Measurements from ENCODE around the gene LY86. TPM values are rescaled to one million over a fixed set of nuclear protein-coding genes. Genes with fewer than 3 reads are reported as not detected.
A peak's percentile ranks its signal among the peaks of the same experiment; 100 is the strongest.

The LY86 gene
- total RNA-seq, 1 experiment from 2014 or later = not detected

GRCh38 chr6:6545616-6546317, 42.8 kb upstream of the LY86 start:
- DNase-seq = no peak
- H4K8ac ChIP-seq (replicated peaks; ENCODE audit: insufficient read length, low read depth, low read length) = no peak overlapping the region
- H2AK5ac ChIP-seq (ENCODE audit: insufficient read length, low read length) = no peak overlapping the region
- H3K4me2 ChIP-seq (ENCODE audit: insufficient read depth, insufficient read length, low read length) = peak overlapping the region; percentile 58
- H3K56ac ChIP-seq (ENCODE audit: insufficient read length, low read depth, low read length) = no peak overlapping the region
- H3K9me3 Mint-ChIP-seq = peaks cover 11 to 15% of the 10 kb centered on the region in 2 experiments; a peak in 4 of 5 replicates
- no peaks in the 10 kb centered on the region for H3K4me1 ChIP-seq (ENCODE audit: insufficient read depth, low read length)
- H3K9ac ChIP-seq (ENCODE audit: extremely low read depth, insufficient read length, low read length) = no peak overlapping the region
- no peak overlapping the region for H3K27ac Mint-ChIP-seq
- no peak overlapping the region for H3K23ac ChIP-seq (ENCODE audit: insufficient read length, low read depth, low read length)
- no peak overlapping the region for H3K27ac ChIP-seq (ENCODE audit: insufficient read length, low read depth, low read length)
- TF ChIP-seq CTCF (conservative IDR thresholded peaks at IDR 0.05) = no peak
- peaks cover 14 to 16% of the 10 kb centered on the region in 2 experiments for H3K4me1 Mint-ChIP-seq
- H3K14ac ChIP-seq (ENCODE audit: insufficient read depth, low read length) = peak overlapping the region; percentile 92
- no peak overlapping the region for H2BK5ac ChIP-seq (ENCODE audit: insufficient read length, low read length)
- H3K79me2 ChIP-seq (ENCODE audit: insufficient read depth, low read length) = no peaks in the 10 kb centered on the region
- H3K4ac ChIP-seq (ENCODE audit: low read depth, low read length) = no peak overlapping the region
- H2BK120ac ChIP-seq (ENCODE audit: low read depth, low read length, poor library complexity, severe bottlenecking) = no peak overlapping the region
- H3K23me2 ChIP-seq (ENCODE audit: insufficient read length, low read depth, low read length, poor library complexity, severe bottlenecking) = peaks cover 10% of the 10 kb centered on the region
- H2BK20ac ChIP-seq (ENCODE audit: low read depth, low read length, poor library complexity, severe bottlenecking) = no peak overlapping the region
- no peaks in the 10 kb centered on the region for H4K20me1 ChIP-seq (ENCODE audit: control insufficient read depth, insufficient read depth, insufficient read length)
- H4K91ac ChIP-seq (ENCODE audit: insufficient read length, low read depth, low read length) = no peak overlapping the region
- H4K5ac ChIP-seq (ENCODE audit: insufficient read length, low read depth, low read length) = no peak overlapping the region
- no peaks in the 10 kb centered on the region for H3K27me3 ChIP-seq (ENCODE audit: insufficient read depth, low read length)
- WGBS (ENCODE audit: extremely low coverage, insufficient read length, low lambda C conversion rate) = no CpG with 5 or more reads among the region's 27 CpGs
- no peaks in the 10 kb centered on the region for H3K9me3 ChIP-seq (ENCODE audit: control insufficient read depth, low read depth, low read length)
- peaks cover 1 to 9% (median 4%) of the 10 kb centered on the region in 3 experiments; a peak in 4 of 7 replicates for H3K36me3 Mint-ChIP-seq (ENCODE audit: insufficient read depth in 1 of 3, low read depth in 3 of 3)
- H3T11ph ChIP-seq (ENCODE audit: low read length) = no peak overlapping the region
- no peak overlapping the region for H2AFZ ChIP-seq (ENCODE audit: low read length)
- H2BK15ac ChIP-seq (ENCODE audit: low read depth, low read length) = no peak overlapping the region
- H3K79me1 ChIP-seq (ENCODE audit: insufficient read depth, low read depth, low read length, poor library complexity, severe bottlenecking) = no peaks in the 10 kb centered on the region
- peak overlapping the region; percentile 67 to 76 for H3K4me3 Mint-ChIP-seq
- H2BK12ac ChIP-seq (ENCODE audit: insufficient read length, low read depth, low read length) = no peak overlapping the region
- peaks cover 40% of the 10 kb centered on the region for H3K27me3 Mint-ChIP-seq (ENCODE audit: low read depth)
- H3K18ac ChIP-seq (ENCODE audit: insufficient read length, low read depth, low read length) = no peak overlapping the region

Data from H9 (cell line).